Mesenchymal stem cell (in vitro differentiated cells and primary cell): Measurements from ENCODE around the gene PLEKHD1.

Experiments used
- DNase-seq: peaks from one replicate; pipeline ENCODE4 v3.0.0-alpha.2; 2013
- H2AFZ ChIP-seq: one replicate; pipeline ENCODE4 v1.6.1; 2013; ENCODE audit warnings: low read depth, mild to moderate bottlenecking, control low read depth, inconsistent platforms, low read length, moderate library complexity
- H2AK5ac ChIP-seq: 2 replicates; pipeline ENCODE4 v1.6.1; 2013; ENCODE audit warnings: low read length, moderate library complexity, mild to moderate bottlenecking, inconsistent platforms; ENCODE audit not compliant: severe bottlenecking
- H2BK120ac ChIP-seq: one replicate; pipeline ENCODE4 v1.6.1; 2013; ENCODE audit warnings: low read depth, mild to moderate bottlenecking, inconsistent platforms, low read length, moderate library complexity
- H2BK12ac ChIP-seq, 2 experiments: one replicate each; pipeline ENCODE4 v1.6.1; 2013; ENCODE audit warnings: inconsistent platforms in 2 of 2, low read length in 2 of 2, mild to moderate bottlenecking in 2 of 2, moderate library complexity in 2 of 2, control low read depth in 1 of 2
- H2BK15ac ChIP-seq: one replicate; pipeline ENCODE4 v1.6.1; 2013; ENCODE audit warnings: mild to moderate bottlenecking, low read depth, inconsistent platforms; ENCODE audit not compliant: poor library complexity, severe bottlenecking
- H2BK5ac ChIP-seq: 2 replicates; pipeline ENCODE4 v1.6.1; 2013; ENCODE audit warnings: low read depth, mild to moderate bottlenecking, low read length, control low read depth, inconsistent platforms; ENCODE audit not compliant: poor library complexity, severe bottlenecking
- H3K14ac ChIP-seq, 2 experiments: one replicate each; pipeline ENCODE4 v1.6.1; 2013; ENCODE audit warnings: inconsistent platforms in 2 of 2, low read length in 2 of 2, control low read depth in 1 of 2, mild to moderate bottlenecking in 1 of 2, moderate library complexity in 1 of 2
- H3K18ac ChIP-seq, 2 experiments: one replicate each; pipeline ENCODE4 v1.6.1; 2013; ENCODE audit warnings: inconsistent platforms in 2 of 2, low read length in 2 of 2, control low read depth in 1 of 2, low read depth in 1 of 2, mild to moderate bottlenecking in 1 of 2
- H3K23ac ChIP-seq, 2 experiments: one replicate each; pipeline ENCODE4 v1.6.1; 2013; ENCODE audit warnings: inconsistent platforms in 2 of 2, low read length in 2 of 2, mild to moderate bottlenecking in 2 of 2, moderate library complexity in 2 of 2, control low read depth in 1 of 2
- H3K27ac ChIP-seq: 2 replicates; pipeline ENCODE4 v1.5.1; 2013; ENCODE audit warnings: mild to moderate bottlenecking, moderate library complexity, low read length, control low read depth, inconsistent platforms; ENCODE audit not compliant: poor library complexity, severe bottlenecking
- H3K27me3 ChIP-seq, 2 experiments: 2 replicates each; pipeline versions ENCODE4 v1.6.1 to v1.7.0; 2013; ENCODE audit warnings: low read length in 2 of 2, mild to moderate bottlenecking in 2 of 2, moderate library complexity in 2 of 2, control low read depth in 1 of 2, inconsistent platforms in 1 of 2; ENCODE audit not compliant: control insufficient read depth in 1 of 2, insufficient read depth in 1 of 2
- H3K36me3 ChIP-seq, 2 experiments: 2 replicates each; pipeline versions ENCODE4 v1.6.1 to v1.7.0; 2013; ENCODE audit warnings: low read length in 2 of 2, control low read depth in 1 of 2, inconsistent platforms in 1 of 2, low read depth in 1 of 2, mild to moderate bottlenecking in 1 of 2; ENCODE audit not compliant: insufficient read depth in 2 of 2, control insufficient read depth in 1 of 2
- H3K4ac ChIP-seq, 2 experiments: one replicate each; pipeline ENCODE4 v1.6.1; 2013; ENCODE audit warnings: inconsistent platforms in 2 of 2, low read length in 2 of 2, mild to moderate bottlenecking in 2 of 2, moderate library complexity in 2 of 2, control low read depth in 1 of 2, low read depth in 1 of 2
- H3K4me1 ChIP-seq: 2 replicates; pipeline ENCODE4 v1.6.1; 2013; ENCODE audit warnings: low read depth, low read length, control low read depth; ENCODE audit not compliant: control insufficient read depth, insufficient read depth
- H3K4me2 ChIP-seq: 2 replicates; pipeline ENCODE4 v1.6.1; 2013; ENCODE audit warnings: low read length, mild to moderate bottlenecking, inconsistent platforms; ENCODE audit not compliant: poor library complexity, severe bottlenecking
- H3K4me3 ChIP-seq, 2 experiments: 2 replicates each; pipeline versions ENCODE4 v1.5.1 to v1.7.0; 2013; ENCODE audit warnings: low read length in 2 of 2, mild to moderate bottlenecking in 2 of 2, control low read depth in 1 of 2, low read depth in 1 of 2; ENCODE audit not compliant: insufficient read depth in 1 of 2
- H3K79me1 ChIP-seq: replicated peaks from 2 replicates; pipeline ENCODE4 v1.6.1; 2013; ENCODE audit warnings: mild to moderate bottlenecking, control low read depth, low read length, inconsistent platforms; ENCODE audit not compliant: poor library complexity, severe bottlenecking
- H3K9ac ChIP-seq: 2 replicates; pipeline ENCODE4 v1.7.0; 2013; ENCODE audit warnings: mild to moderate bottlenecking, low read length, moderate library complexity
- H3K9me3 ChIP-seq: 2 replicates; pipeline ENCODE4 v1.7.0; 2013; ENCODE audit warnings: mild to moderate bottlenecking, low read length; ENCODE audit not compliant: control insufficient read depth
- H4K8ac ChIP-seq: one replicate; pipeline ENCODE4 v1.6.1; 2013; ENCODE audit warnings: inconsistent platforms, mild to moderate bottlenecking, low read length, moderate library complexity
- H4K91ac ChIP-seq: one replicate; pipeline ENCODE4 v1.6.1; 2013; ENCODE audit warnings: mild to moderate bottlenecking, low read length, inconsistent platforms
- WGBS: methylation state at CpG from one replicate; pipeline ENCODE4 v1.1.7; 2013; ENCODE audit warnings: mixed read lengths; 5-methylcytosine and 5-hydroxymethylcytosine counted together

The PLEKHD1 gene

DNA sequence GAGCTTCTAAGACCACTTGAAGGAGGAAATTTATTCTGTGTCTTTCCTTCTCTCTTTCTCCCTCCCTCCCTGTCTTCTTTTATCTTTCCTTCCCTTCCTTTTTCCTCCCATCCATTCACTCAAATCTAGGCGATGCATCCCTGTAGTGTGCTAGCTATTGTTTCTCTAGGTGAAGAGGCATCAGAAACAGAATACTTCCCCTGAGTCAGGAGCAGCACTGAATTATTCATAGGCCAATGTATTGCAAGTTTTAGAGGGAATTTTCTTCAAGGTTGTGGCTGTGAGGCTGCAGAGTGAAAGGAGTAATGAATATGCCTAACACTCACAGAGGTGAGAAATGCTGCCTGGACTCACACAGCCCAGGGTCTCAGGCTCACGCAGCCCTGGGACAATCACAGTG lies 67.0 kb downstream of the PLEKHD1 start:
- H3K36me3 ChIP-seq: no peaks in the 10 kb centered on the region
- H3K4me3 ChIP-seq: no peak overlapping the region
- H3K9me3 ChIP-seq: no peaks in the 10 kb centered on the region
- H3K79me1 ChIP-seq: no peaks in the 10 kb centered on the region
- H3K23ac ChIP-seq: no peak overlapping the region
- no peak overlapping the region for H3K9ac ChIP-seq
- no peak overlapping the region for H2BK12ac ChIP-seq
- H2BK120ac ChIP-seq: no peak overlapping the region
- H4K91ac ChIP-seq: no peak overlapping the region
- no peak overlapping the region for H2AFZ ChIP-seq
- no peak overlapping the region for H2BK5ac ChIP-seq
- 92% methylated on average over 2 of the region's 2 CpGs for WGBS
- H2AK5ac ChIP-seq: no peak overlapping the region
- H2BK15ac ChIP-seq: no peak overlapping the region
- H3K27ac ChIP-seq: no peak overlapping the region
- DNase-seq: no peak
- no peak overlapping the region for H3K4ac ChIP-seq
- H3K4me2 ChIP-seq: no peak overlapping the region
- no peak overlapping the region for H4K8ac ChIP-seq
- peaks cover 44 to 60% of the 10 kb centered on the region in 2 experiments for H3K27me3 ChIP-seq
- H3K18ac ChIP-seq: no peak overlapping the region
- peaks cover 6% of the 10 kb centered on the region for H3K4me1 ChIP-seq
- no peak overlapping the region for H3K14ac ChIP-seq

DNA sequence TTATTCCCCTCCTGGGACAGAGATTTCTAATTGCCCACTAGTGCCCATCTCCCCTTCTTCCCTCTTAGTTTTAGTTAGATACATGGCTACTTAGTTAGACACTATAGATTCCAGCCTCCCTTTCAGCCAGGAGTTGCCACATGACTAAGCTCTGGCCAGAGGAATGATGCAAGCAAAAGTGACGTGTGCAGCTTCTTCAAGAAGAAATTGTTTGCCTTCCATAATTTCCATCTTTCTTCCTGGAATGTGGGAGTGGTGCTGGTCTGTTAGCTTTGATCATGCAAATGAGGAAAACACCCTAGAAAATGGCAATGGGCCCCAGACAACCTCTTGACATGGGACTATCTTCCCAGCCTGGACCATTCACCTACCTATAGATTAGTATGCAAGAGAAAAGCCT lies 68.7 kb downstream of the PLEKHD1 start:
- no peak overlapping the region for H3K23ac ChIP-seq
- H3K4me2 ChIP-seq: no peak overlapping the region
- H2AFZ ChIP-seq: no peak overlapping the region
- H3K36me3 ChIP-seq: no peaks in the 10 kb centered on the region
- peak; percentile 79 for DNase-seq
- no peak overlapping the region for H2BK120ac ChIP-seq
- no peak overlapping the region for H2BK12ac ChIP-seq
- no peak overlapping the region for H3K14ac ChIP-seq
- H2AK5ac ChIP-seq: no peak overlapping the region
- H3K79me1 ChIP-seq: no peaks in the 10 kb centered on the region
- no peak overlapping the region for H3K27ac ChIP-seq
- no peaks in the 10 kb centered on the region for H3K9me3 ChIP-seq
- H4K91ac ChIP-seq: no peak overlapping the region
- H3K4me3 ChIP-seq: no peak overlapping the region
- H3K4ac ChIP-seq: no peak overlapping the region
- no peak overlapping the region for H3K18ac ChIP-seq
- no peak overlapping the region for H3K9ac ChIP-seq
- no peak overlapping the region for H4K8ac ChIP-seq
- peaks cover 48 to 55% of the 10 kb centered on the region in 2 experiments for H3K27me3 ChIP-seq
- H2BK15ac ChIP-seq: no peak overlapping the region
- WGBS: 60% methylated on average over 1 of the region's 1 CpG
- no peak overlapping the region for H2BK5ac ChIP-seq
- no peaks in the 10 kb centered on the region for H3K4me1 ChIP-seq

DNA sequence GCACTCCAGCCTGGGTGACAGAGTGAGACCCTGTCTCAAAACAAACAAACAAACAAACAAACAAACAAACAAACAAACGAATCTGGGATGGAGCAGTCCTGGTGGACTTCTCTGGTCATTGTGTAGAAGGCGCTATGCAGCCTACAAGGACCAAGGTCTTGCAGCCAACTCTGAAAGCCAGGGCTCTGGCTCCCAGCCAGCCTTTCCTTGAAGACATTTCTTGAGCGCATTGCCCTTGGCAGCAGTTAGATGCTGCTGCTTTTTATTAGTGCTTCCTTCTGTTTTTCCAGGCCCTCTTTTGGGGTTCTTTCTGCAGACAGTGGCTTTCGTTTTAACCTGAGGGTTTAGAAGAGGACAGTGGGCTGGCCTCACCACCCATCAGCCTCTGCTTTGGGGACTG lies 70.0 kb downstream of the PLEKHD1 start:
- Histone ChIP-seq H3K14ac (no peak overlapping the region), H2BK15ac (no peak overlapping the region), H3K23ac (no peak overlapping the region), H2BK5ac (no peak overlapping the region), H2BK12ac (no peak overlapping the region), H3K4ac (no peak overlapping the region), H3K27ac (no peak overlapping the region), H2BK120ac (no peak overlapping the region), H3K4me2 (no peak overlapping the region), H3K27me3 (peaks cover 44 to 47% of the 10 kb centered on the region in 2 experiments), H3K18ac (no peak overlapping the region), H3K9ac (no peak overlapping the region), H4K91ac (no peak overlapping the region), H3K36me3 (no peaks in the 10 kb centered on the region), H3K4me1 (no peaks in the 10 kb centered on the region), H3K79me1 (no peaks in the 10 kb centered on the region), H3K9me3 (no peaks in the 10 kb centered on the region), H3K4me3 (no peak overlapping the region), H2AFZ (no peak overlapping the region), H4K8ac (no peak overlapping the region), H2AK5ac (no peak overlapping the region)
- WGBS: 77% methylated on average over 4 of the region's 4 CpGs
- no peak for DNase-seq

DNA sequence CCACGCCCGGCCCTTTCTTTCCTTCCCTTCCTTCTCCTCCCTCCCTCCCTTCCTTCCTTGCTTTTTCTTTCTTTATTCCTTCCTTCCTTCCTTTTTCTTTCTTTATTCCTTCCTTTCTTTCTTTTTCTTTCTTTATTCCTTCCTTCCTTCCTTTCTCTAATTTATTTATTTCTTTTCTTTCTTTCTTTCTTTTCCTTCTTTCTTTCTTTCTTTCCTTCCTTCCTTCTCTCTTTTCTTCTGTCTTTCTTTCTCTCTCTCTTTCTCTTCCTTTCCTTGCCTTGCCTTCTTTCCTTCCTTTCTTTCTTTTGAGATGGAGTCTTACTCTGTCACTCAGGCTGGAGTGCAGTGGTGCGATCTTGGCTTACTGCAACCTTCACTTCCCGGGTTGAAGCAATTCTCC lies 74.2 kb downstream of the PLEKHD1 start:
- H3K9me3 ChIP-seq: no peaks in the 10 kb centered on the region
- no peak overlapping the region for H2AK5ac ChIP-seq
- H3K14ac ChIP-seq: no peak overlapping the region
- no peak overlapping the region for H2AFZ ChIP-seq
- no peaks in the 10 kb centered on the region for H3K36me3 ChIP-seq
- H3K4ac ChIP-seq: no peak overlapping the region
- no peak overlapping the region for H2BK12ac ChIP-seq
- H3K4me3 ChIP-seq: no peak overlapping the region
- H3K4me2 ChIP-seq: no peak overlapping the region
- no peak overlapping the region for H4K91ac ChIP-seq
- H2BK5ac ChIP-seq: no peak overlapping the region
- H2BK15ac ChIP-seq: no peak overlapping the region
- H3K18ac ChIP-seq: no peak overlapping the region
- no peak overlapping the region for H4K8ac ChIP-seq
- H3K27ac ChIP-seq: no peak overlapping the region
- no peak overlapping the region for H3K9ac ChIP-seq
- H2BK120ac ChIP-seq: no peak overlapping the region
- WGBS: 97% methylated on average over 4 of the region's 4 CpGs
- H3K23ac ChIP-seq: no peak overlapping the region
- H3K79me1 ChIP-seq: no peaks in the 10 kb centered on the region
- H3K4me1 ChIP-seq: no peaks in the 10 kb centered on the region
- DNase-seq: no peak
- peaks cover 67 to 68% of the 10 kb centered on the region in 2 experiments for H3K27me3 ChIP-seq
